ENCODE results near the gene RNF152.

Gene RNF152

DNA sequence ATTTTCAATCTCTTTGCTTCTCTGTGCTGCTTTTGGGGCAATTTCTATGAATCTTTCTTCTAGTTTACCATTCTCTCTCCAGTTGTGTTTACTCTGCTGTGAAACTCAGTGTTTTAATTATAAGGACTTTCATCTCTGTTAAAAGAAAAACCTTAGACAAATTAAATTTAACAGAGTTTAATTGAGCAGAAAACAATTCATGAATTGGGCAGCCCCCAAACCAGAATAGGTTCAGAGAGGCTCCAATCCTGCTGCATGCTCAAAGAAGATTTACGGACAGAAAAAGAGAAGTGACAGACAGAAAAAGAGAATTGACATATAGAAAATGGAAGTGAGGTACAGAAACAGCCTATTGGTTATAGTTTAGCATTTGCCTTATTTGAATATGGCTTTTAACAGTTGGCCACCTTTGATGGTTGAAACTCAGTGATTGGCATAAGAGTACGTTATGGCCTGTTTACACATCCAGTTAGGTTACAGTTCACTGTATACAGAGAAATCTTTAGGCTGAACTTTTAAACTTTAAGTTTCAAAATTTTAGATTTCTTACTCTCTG, 120.4 kb downstream of the RNF152 start:
- Histone ChIP-seq H2AFZ (ENCODE audit: low read depth, low read length) (no peak overlapping the region), H3K9me3 (ENCODE audit: low read length) (no peaks in the 10 kb centered on the region), H3K36me3 (ENCODE audit: insufficient read depth, low read length) (no peaks in the 10 kb centered on the region), H3K4me1 (ENCODE audit: insufficient read depth, low read length) (no peaks in the 10 kb centered on the region), H3K27me3 (ENCODE audit: insufficient read depth, low read length) (no peaks in the 10 kb centered on the region), H3K4me3 (ENCODE audit: low read length) (no peak overlapping the region)

- Histone ChIP-seq H3K27me3 (ENCODE audit: insufficient read depth, low read length) (no peaks in the 10 kb centered on the region), H3K4me1 (ENCODE audit: insufficient read depth, low read length) (no peaks in the 10 kb centered on the region), H3K9me3 (ENCODE audit: low read length) (no peaks in the 10 kb centered on the region), H3K36me3 (ENCODE audit: insufficient read depth, low read length) (no peaks in the 10 kb centered on the region), H2AFZ (ENCODE audit: low read depth, low read length) (no peak overlapping the region), H3K4me3 (ENCODE audit: low read length) (no peak overlapping the region)
Measured at GRCh38 chr18:61771861-61772260, 120.9 kb downstream of the RNF152 start.

GRCh38 chr18:61770279-61770678, 122.5 kb downstream of the RNF152 start:
- Histone ChIP-seq H3K9me3 (ENCODE audit: low read length) (no peaks in the 10 kb centered on the region), H3K4me3 (ENCODE audit: low read length) (no peak overlapping the region), H3K36me3 (ENCODE audit: insufficient read depth, low read length) (no peaks in the 10 kb centered on the region), H3K27me3 (ENCODE audit: insufficient read depth, low read length) (no peaks in the 10 kb centered on the region), H3K4me1 (ENCODE audit: insufficient read depth, low read length) (peaks cover 4% of the 10 kb centered on the region), H2AFZ (ENCODE audit: low read depth, low read length) (no peak overlapping the region)

DNA sequence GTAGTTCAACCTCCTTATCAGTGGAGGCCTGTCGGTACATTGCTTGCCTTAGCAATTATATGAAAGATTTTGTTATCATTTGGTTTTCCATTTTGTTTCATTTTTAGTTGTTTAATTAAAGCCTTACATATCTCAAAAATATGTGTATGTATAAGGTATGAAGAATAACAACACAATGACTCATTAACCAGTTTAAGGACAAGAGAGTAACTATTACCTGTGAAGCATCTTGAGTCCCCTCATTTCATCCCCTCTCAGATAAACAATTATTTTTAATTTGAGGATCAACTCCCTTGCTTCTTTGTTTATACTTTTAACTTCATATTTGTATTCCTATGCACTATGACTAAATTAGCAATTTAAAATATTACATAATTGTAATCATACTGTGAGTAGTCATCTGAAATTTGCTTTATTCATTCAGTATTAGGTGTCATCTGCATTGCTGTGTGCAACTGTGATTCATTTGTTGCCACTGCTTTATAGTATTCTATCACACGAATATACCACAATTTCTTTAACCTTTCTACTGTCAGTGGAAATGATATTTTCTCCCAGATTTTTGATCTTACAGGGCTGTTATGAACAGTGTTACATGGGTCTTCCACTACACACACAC, 126.4 kb downstream of the RNF152 start:
- no peaks in the 10 kb centered on the region for H3K27me3 ChIP-seq (ENCODE audit: insufficient read depth, low read length)
- no peak overlapping the region for H2AFZ ChIP-seq (ENCODE audit: low read depth, low read length)
- H3K4me3 ChIP-seq (ENCODE audit: low read length) = no peak overlapping the region
- no peaks in the 10 kb centered on the region for H3K36me3 ChIP-seq (ENCODE audit: insufficient read depth, low read length)
- peaks cover 17% of the 10 kb centered on the region for H3K4me1 ChIP-seq (ENCODE audit: insufficient read depth, low read length)
- no peaks in the 10 kb centered on the region for H3K9me3 ChIP-seq (ENCODE audit: low read length)

DNA sequence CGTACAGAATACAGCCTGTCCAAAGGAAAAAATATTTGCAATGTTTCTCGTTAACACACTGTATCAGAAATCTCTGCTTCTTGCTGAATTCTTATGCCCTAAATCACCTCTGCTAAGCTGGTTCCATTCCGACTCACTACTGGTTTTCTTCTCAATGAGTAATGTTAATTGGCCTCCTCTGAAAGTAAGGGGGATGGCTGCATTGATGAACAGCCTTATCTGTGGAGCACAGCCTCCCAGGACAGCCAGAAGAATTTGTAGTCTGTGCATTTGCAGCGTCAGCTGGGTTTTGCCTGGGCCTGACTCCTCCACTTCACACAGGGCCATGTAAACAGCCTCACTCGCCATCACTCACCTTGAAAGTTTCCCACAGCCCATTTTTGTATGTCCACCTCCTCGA, 127.7 kb downstream of the RNF152 start:
- no peak overlapping the region for H2AFZ ChIP-seq (ENCODE audit: low read depth, low read length)
- no peaks in the 10 kb centered on the region for H3K9me3 ChIP-seq (ENCODE audit: low read length)
- H3K4me3 ChIP-seq (ENCODE audit: low read length) = no peak overlapping the region
- H3K36me3 ChIP-seq (ENCODE audit: insufficient read depth, low read length) = no peaks in the 10 kb centered on the region
- H3K27me3 ChIP-seq (ENCODE audit: insufficient read depth, low read length) = no peaks in the 10 kb centered on the region
- H3K4me1 ChIP-seq (ENCODE audit: insufficient read depth, low read length) = peaks cover 18% of the 10 kb centered on the region

DNA sequence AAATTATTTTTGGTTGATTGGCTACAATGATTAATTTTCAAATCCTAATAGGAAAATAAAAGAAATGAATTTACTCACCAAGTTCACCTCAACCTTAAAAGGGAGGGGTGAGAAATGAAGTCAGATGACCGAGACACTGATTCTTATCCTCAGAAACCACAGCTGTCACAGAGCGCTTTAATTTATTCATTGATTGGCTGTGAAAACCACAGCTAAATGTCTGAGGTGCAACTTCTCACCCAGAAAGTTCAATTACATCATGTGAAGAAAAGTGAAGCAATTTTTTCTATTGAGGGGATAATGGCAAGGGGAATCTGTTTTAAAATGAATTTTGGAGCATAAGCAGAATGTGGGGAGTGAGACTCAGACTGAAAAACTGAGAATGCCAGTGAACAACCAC, 128.4 kb downstream of the RNF152 start:
- Histone ChIP-seq H3K4me3 (ENCODE audit: low read length) (no peak overlapping the region), H2AFZ (ENCODE audit: low read depth, low read length) (no peak overlapping the region), H3K27me3 (ENCODE audit: insufficient read depth, low read length) (no peaks in the 10 kb centered on the region), H3K36me3 (ENCODE audit: insufficient read depth, low read length) (no peaks in the 10 kb centered on the region), H3K9me3 (ENCODE audit: low read length) (no peaks in the 10 kb centered on the region), H3K4me1 (ENCODE audit: insufficient read depth, low read length) (peaks cover 18% of the 10 kb centered on the region)

DNA sequence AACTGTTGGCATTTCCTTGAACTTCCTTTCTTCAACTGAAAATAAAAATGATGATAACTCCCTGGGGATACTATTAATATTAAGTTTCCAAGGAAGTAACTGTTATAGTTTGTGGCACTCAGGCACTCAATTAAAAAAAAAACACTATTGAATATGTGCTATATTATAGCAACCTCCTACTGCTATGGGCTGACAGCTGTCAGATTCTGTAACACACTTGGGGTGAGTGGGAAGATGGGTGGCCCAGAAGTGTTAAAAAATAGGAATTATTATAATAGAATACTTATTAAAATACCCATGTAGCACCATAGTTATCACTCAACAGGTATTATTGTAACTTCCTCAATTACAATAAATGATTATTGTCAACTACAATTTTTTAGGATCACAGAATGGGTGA, 130.9 kb downstream of the RNF152 start:
- Histone ChIP-seq H2AFZ (ENCODE audit: low read depth, low read length) (no peak overlapping the region), H3K36me3 (ENCODE audit: insufficient read depth, low read length) (no peaks in the 10 kb centered on the region), H3K4me1 (ENCODE audit: insufficient read depth, low read length) (peaks cover 18% of the 10 kb centered on the region), H3K27me3 (ENCODE audit: insufficient read depth, low read length) (no peaks in the 10 kb centered on the region), H3K9me3 (ENCODE audit: low read length) (no peaks in the 10 kb centered on the region), H3K4me3 (ENCODE audit: low read length) (no peak overlapping the region)
